Measurements from ENCODE around the gene NDUFB6.

DNA sequence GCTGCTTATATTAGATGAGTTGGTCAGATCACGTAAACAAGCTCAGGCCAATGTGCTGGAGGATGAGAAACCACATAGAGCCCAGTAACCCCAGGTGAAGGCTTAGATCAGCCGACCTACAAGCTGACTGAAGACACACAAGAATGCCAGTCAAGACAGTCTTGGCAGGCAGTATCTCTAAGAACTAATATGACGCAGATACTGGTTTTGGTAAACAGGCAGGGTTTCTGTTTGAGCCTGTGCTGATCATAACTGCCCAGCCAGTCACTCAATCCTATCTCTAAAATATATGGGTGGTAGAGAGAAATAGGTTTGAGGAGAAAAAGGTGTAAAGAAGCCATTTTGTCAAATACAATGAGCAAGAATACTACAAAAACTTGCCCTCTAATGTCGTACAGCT is 39.1 kb downstream of the NDUFB6 start:
- TF ChIP-seq, protein P1, sequence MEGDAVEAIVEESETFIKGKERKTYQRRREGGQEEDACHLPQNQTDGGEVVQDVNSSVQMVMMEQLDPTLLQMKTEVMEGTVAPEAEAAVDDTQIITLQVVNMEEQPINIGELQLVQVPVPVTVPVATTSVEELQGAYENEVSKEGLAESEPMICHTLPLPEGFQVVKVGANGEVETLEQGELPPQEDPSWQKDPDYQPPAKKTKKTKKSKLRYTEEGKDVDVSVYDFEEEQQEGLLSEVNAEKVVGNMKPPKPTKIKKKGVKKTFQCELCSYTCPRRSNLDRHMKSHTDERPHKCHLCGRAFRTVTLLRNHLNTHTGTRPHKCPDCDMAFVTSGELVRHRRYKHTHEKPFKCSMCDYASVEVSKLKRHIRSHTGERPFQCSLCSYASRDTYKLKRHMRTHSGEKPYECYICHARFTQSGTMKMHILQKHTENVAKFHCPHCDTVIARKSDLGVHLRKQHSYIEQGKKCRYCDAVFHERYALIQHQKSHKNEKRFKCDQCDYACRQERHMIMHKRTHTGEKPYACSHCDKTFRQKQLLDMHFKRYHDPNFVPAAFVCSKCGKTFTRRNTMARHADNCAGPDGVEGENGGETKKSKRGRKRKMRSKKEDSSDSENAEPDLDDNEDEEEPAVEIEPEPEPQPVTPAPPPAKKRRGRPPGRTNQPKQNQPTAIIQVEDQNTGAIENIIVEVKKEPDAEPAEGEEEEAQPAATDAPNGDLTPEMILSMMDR (IDR thresholded peaks at IDR 0.05 in 2 of 3, conservative IDR thresholded peaks at IDR 0.05 in 1 of 3; ENCODE audit: control insufficient read depth in 2 of 3, extremely low read depth in 1 of 3, insufficient read depth in 1 of 3, low read depth in 3 of 3, low read length in 3 of 3): no peak
- TF ChIP-seq NKRF (conservative IDR thresholded peaks at IDR 0.05) (no peak), EZH2 (IDR thresholded peaks at IDR 0.05; ENCODE audit: borderline replicate concordance, control insufficient read depth, low read depth, low read length) (no peak), ZNF384 (IDR thresholded peaks at IDR 0.05; ENCODE audit: borderline replicate concordance, low read depth, low read length) (no peak), POLR2AphosphoS5 (IDR thresholded peaks at IDR 0.05; ENCODE audit: low read length) (no peak)
- TF ChIP-seq, protein P2, sequence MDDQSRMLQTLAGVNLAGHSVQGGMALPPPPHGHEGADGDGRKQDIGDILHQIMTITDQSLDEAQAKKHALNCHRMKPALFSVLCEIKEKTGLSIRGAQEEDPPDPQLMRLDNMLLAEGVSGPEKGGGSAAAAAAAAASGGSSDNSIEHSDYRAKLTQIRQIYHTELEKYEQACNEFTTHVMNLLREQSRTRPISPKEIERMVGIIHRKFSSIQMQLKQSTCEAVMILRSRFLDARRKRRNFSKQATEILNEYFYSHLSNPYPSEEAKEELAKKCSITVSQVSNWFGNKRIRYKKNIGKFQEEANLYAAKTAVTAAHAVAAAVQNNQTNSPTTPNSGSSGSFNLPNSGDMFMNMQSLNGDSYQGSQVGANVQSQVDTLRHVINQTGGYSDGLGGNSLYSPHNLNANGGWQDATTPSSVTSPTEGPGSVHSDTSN (IDR thresholded peaks at IDR 0.05; ENCODE audit: insufficient replicate concordance, low read depth, low read length): no peak
- TF ChIP-seq, protein P3, sequence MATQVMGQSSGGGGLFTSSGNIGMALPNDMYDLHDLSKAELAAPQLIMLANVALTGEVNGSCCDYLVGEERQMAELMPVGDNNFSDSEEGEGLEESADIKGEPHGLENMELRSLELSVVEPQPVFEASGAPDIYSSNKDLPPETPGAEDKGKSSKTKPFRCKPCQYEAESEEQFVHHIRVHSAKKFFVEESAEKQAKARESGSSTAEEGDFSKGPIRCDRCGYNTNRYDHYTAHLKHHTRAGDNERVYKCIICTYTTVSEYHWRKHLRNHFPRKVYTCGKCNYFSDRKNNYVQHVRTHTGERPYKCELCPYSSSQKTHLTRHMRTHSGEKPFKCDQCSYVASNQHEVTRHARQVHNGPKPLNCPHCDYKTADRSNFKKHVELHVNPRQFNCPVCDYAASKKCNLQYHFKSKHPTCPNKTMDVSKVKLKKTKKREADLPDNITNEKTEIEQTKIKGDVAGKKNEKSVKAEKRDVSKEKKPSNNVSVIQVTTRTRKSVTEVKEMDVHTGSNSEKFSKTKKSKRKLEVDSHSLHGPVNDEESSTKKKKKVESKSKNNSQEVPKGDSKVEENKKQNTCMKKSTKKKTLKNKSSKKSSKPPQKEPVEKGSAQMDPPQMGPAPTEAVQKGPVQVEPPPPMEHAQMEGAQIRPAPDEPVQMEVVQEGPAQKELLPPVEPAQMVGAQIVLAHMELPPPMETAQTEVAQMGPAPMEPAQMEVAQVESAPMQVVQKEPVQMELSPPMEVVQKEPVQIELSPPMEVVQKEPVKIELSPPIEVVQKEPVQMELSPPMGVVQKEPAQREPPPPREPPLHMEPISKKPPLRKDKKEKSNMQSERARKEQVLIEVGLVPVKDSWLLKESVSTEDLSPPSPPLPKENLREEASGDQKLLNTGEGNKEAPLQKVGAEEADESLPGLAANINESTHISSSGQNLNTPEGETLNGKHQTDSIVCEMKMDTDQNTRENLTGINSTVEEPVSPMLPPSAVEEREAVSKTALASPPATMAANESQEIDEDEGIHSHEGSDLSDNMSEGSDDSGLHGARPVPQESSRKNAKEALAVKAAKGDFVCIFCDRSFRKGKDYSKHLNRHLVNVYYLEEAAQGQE (IDR thresholded peaks at IDR 0.05; ENCODE audit: low read depth, low read length): no peak

Measured in GM12878 (cell line).